Activated CD4-positive, alpha-beta T cell treated with anti-CD3 and anti-CD28 coated beads, Interleukin-10, Interleukin-2, amounts not matched to agents 100 ng/mL and 50 ng/mL, durations not matched to agents 16 hours and 8 hours (primary cell): ENCODE results near the gene SLC22A17.

Source experiments
- DNase-seq: peaks from one replicate; pipeline ENCODE4 v3.0.0-alpha.2; 2020

SLC22A17 gene

GRCh38 chr14:23361320-23361719, 8.6 kb upstream of the SLC22A17 start:
- DNase-seq, result peak; percentile 54

- no peak for DNase-seq
Observed at GRCh38 chr14:23360496-23360895, 7.8 kb upstream of the SLC22A17 start.

GRCh38 chr14:23359722-23360447, 7.2 kb upstream of the SLC22A17 start:
- no peak for DNase-seq

GRCh38 chr14:23359167-23359626, 6.5 kb upstream of the SLC22A17 start:
- no peak for DNase-seq

GRCh38 chr14:23358553-23359166, 6.0 kb upstream of the SLC22A17 start:
- DNase-seq, result no peak

GRCh38 chr14:23358042-23358441, 5.4 kb upstream of the SLC22A17 start:
- DNase-seq, result no peak

GRCh38 chr14:23357261-23357660, 4.6 kb upstream of the SLC22A17 start:
- no peak for DNase-seq

- DNase-seq, result no peak
Observed at GRCh38 chr14:23356662-23357061, 4.0 kb upstream of the SLC22A17 start.

- no peak for DNase-seq
Observed at GRCh38 chr14:23355871-23356435, 3.3 kb upstream of the SLC22A17 start.

- DNase-seq, result no peak
Observed at GRCh38 chr14:23354990-23355389, 2.3 kb upstream of the SLC22A17 start.

- DNase-seq, result no peak
Observed at GRCh38 chr14:23353433-23353780, 720 bp upstream of the SLC22A17 start.

- DNase-seq, result no peak
Observed at GRCh38 chr14:23351681-23352505, 794 bp downstream of the SLC22A17 start.

GRCh38 chr14:23349156-23349845, 3.4 kb downstream of the SLC22A17 start:
- DNase-seq, result no peak

- DNase-seq, result no peak
Observed at GRCh38 chr14:23348297-23348655, 4.4 kb downstream of the SLC22A17 start.

GRCh38 chr14:23347406-23348296, 5.0 kb downstream of the SLC22A17 start:
- DNase-seq, result no peak

- DNase-seq, result no peak
Observed at GRCh38 chr14:23346693-23347405, 5.8 kb downstream of the SLC22A17 start.

- DNase-seq, result no peak
Observed at GRCh38 chr14:23345987-23346692, 6.5 kb downstream of the SLC22A17 start.

GRCh38 chr14:23344481-23344880, 8.2 kb downstream of the SLC22A17 start:
- DNase-seq, result no peak

- DNase-seq, result no peak
Observed at GRCh38 chr14:23339506-23340268, 13.0 kb downstream of the SLC22A17 start.

- no peak for DNase-seq
Observed at GRCh38 chr14:23335623-23336022, 17.1 kb downstream of the SLC22A17 start.
